Gastrocnemius medialis (tissue), 4 donors: ENCODE data around the gene DYNLRB1.

Source experiments
- POLR2A ChIP-seq, 2 donors: fragments of 450-650 bp; IDR thresholded peaks; one replicate each; pipeline ENCODE4 v1.6.1; 2017; ENCODE audit warnings: antibody characterized with exemption in 2 of 2, mild to moderate bottlenecking in 2 of 2, moderate library complexity in 2 of 2
- TF ChIP-seq, protein P1 (sequence below), 5 experiments: fragments of 450-650 bp in 3 of 5; fragments of 200-600 bp in 2 of 5; sonication (generic) in 2 of 5; IDR thresholded peaks in 4 of 5; conservative IDR thresholded peaks in 1 of 5; 1 replicate in 4 of 5; 2 replicates in 1 of 5; pipeline ENCODE4 v1.5.1; 2016 to 2019; ENCODE audit warnings: antibody characterized with exemption in 5 of 5, mild to moderate bottlenecking in 3 of 5, moderate library complexity in 3 of 5

DNA sequence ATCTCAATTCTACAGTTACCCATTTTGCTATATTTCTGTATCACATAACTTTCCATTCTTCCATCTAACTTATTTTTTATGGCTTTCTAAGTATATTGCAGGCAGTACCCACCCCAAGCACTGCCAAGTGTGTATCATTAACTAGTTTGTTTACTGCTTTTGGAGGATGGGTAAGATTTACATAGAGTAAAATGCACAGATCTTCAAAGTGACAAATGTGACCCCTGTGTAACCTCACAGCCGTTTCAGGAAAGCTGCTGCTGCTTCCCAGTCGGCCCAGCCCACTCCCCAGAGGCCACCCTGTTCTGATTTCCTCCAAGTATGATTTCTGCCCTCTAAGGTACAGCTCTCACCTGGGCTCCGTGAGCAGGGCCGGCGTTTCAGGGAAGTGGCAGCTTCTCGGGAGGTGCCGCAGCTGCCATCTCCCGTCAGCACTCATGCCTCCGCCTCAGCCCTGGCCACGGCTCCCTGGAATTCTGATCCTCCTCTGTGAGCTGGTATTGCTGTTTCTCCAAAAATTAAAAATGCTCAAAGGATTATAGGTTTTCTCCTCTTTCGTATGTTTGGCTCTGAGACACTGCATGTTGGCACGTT lies 27.3 kb downstream of the DYNLRB1 start:
- TF ChIP-seq, protein P1, sequence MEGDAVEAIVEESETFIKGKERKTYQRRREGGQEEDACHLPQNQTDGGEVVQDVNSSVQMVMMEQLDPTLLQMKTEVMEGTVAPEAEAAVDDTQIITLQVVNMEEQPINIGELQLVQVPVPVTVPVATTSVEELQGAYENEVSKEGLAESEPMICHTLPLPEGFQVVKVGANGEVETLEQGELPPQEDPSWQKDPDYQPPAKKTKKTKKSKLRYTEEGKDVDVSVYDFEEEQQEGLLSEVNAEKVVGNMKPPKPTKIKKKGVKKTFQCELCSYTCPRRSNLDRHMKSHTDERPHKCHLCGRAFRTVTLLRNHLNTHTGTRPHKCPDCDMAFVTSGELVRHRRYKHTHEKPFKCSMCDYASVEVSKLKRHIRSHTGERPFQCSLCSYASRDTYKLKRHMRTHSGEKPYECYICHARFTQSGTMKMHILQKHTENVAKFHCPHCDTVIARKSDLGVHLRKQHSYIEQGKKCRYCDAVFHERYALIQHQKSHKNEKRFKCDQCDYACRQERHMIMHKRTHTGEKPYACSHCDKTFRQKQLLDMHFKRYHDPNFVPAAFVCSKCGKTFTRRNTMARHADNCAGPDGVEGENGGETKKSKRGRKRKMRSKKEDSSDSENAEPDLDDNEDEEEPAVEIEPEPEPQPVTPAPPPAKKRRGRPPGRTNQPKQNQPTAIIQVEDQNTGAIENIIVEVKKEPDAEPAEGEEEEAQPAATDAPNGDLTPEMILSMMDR (IDR thresholded peaks at IDR 0.05 in 4 of 5, conservative IDR thresholded peaks at IDR 0.05 in 1 of 5) = no peak
- no peak for TF ChIP-seq POLR2A (IDR thresholded peaks at IDR 0.05)
